Activated CD4-positive, alpha-beta T cell treated with anti-CD3 and anti-CD28 coated beads for 4 hours (primary cell): ENCODE results near the gene MREG.
A peak's percentile ranks its signal among the peaks of the same experiment; 100 is the strongest.
"Not testable (repeated sequence)": the region's sequence is repeated elsewhere in the genome, so short reads cannot be mapped to it uniquely, and the experiment has no call there.

Source experiments
- DNase-seq, 2 donors: peaks; one replicate each; pipeline ENCODE4 v3.0.0-alpha.2; 2020

MREG gene

GRCh38 chr2:215951558-215951957 lies 61.8 kb downstream of the MREG start:
- no peak for DNase-seq

- no peak for DNase-seq
Observed at GRCh38 chr2:215949991-215950404, 63.4 kb downstream of the MREG start.

GRCh38 chr2:215948051-215948450 lies 65.3 kb downstream of the MREG start:
- DNase-seq: no peak

- no peak for DNase-seq
Observed at GRCh38 chr2:215946586-215946985, 66.8 kb downstream of the MREG start.

GRCh38 chr2:215942194-215942593 lies 71.2 kb downstream of the MREG start:
- no peak for DNase-seq

- no peak for DNase-seq
Observed at GRCh38 chr2:215941726-215942125, 71.6 kb downstream of the MREG start.

- no peak for DNase-seq
Observed at GRCh38 chr2:215940645-215941184, 72.6 kb downstream of the MREG start.

- no peak for DNase-seq
Observed at GRCh38 chr2:215937190-215937589, 76.2 kb downstream of the MREG start.

GRCh38 chr2:215933151-215933550 lies 80.2 kb downstream of the MREG start:
- DNase-seq: no peak

- peak; percentile 28 to 42 for DNase-seq
Observed at GRCh38 chr2:215931256-215931903, 82.0 kb downstream of the MREG start.

- no peak for DNase-seq
Observed at GRCh38 chr2:215930505-215931253, 82.7 kb downstream of the MREG start.

- no peak for DNase-seq
Observed at GRCh38 chr2:215929602-215930335, 83.6 kb downstream of the MREG start.

- DNase-seq: no peak
Observed at GRCh38 chr2:215928086-215928485, 85.3 kb downstream of the MREG start.

GRCh38 chr2:215926992-215927391 lies 86.4 kb downstream of the MREG start:
- not testable (repeated sequence) for DNase-seq

- no peak for DNase-seq
Observed at GRCh38 chr2:215921895-215922294, 91.5 kb downstream of the MREG start.

GRCh38 chr2:215920244-215921100 lies 92.9 kb downstream of the MREG start:
- peak; percentile 27 to 43 for DNase-seq

GRCh38 chr2:215919624-215920243 lies 93.6 kb downstream of the MREG start:
- DNase-seq: no peak

GRCh38 chr2:215918901-215919599 lies 94.3 kb downstream of the MREG start:
- no peak for DNase-seq

GRCh38 chr2:215917953-215918620 lies 95.3 kb downstream of the MREG start:
- no peak for DNase-seq

- no peak for DNase-seq
Observed at GRCh38 chr2:215915441-215915840, 97.9 kb downstream of the MREG start.

- DNase-seq: no peak
Observed at GRCh38 chr2:215914777-215915165, 98.6 kb downstream of the MREG start.
